ENCODE results near the gene SORBS2. TPM values are rescaled to one million over a fixed set of nuclear protein-coding genes. Genes with fewer than 3 reads are reported as not detected.
"Not testable (repeated sequence)": the region's sequence is repeated elsewhere in the genome, so short reads cannot be mapped to it uniquely, and the experiment has no call there.

The SORBS2 gene
- total RNA-seq, 4 donors from 2014 or later, result 45.3 to 135 (median 76.2) TPM

GRCh38 chr4:185559915-185560281, 252.1 kb downstream of the SORBS2 start:
- H3K9me3 ChIP-seq, result peaks cover 0 to 6% (median under 1%) of the 10 kb centered on the region in 4 donors
- peaks cover 0 to under 1% (median 0%) of the 10 kb centered on the region in 4 donors for H3K4me1 ChIP-seq
- 63 to 77% methylated on average over 4 of the region's 4 CpGs for WGBS, 2 donors
- H3K27ac ChIP-seq, result no peak overlapping the region
- H3K27me3 ChIP-seq, result no peaks in the 10 kb centered on the region
- no peak for DNase-seq (ENCODE audit: low spot score in 2 of 2)
- H3K4me3 ChIP-seq, result no peak overlapping the region
- no peak for TF ChIP-seq POLR2A (IDR thresholded peaks at IDR 0.05)
- TF ChIP-seq EP300 (IDR thresholded peaks at IDR 0.05), result no peak
- TF ChIP-seq, protein P1, sequence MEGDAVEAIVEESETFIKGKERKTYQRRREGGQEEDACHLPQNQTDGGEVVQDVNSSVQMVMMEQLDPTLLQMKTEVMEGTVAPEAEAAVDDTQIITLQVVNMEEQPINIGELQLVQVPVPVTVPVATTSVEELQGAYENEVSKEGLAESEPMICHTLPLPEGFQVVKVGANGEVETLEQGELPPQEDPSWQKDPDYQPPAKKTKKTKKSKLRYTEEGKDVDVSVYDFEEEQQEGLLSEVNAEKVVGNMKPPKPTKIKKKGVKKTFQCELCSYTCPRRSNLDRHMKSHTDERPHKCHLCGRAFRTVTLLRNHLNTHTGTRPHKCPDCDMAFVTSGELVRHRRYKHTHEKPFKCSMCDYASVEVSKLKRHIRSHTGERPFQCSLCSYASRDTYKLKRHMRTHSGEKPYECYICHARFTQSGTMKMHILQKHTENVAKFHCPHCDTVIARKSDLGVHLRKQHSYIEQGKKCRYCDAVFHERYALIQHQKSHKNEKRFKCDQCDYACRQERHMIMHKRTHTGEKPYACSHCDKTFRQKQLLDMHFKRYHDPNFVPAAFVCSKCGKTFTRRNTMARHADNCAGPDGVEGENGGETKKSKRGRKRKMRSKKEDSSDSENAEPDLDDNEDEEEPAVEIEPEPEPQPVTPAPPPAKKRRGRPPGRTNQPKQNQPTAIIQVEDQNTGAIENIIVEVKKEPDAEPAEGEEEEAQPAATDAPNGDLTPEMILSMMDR (IDR thresholded peaks at IDR 0.05), result no peak
- no peaks in the 10 kb centered on the region for H3K36me3 ChIP-seq

GRCh38 chr4:185559251-185559914, 252.6 kb downstream of the SORBS2 start:
- not testable (repeated sequence) for DNase-seq (ENCODE audit: low spot score in 2 of 2); H3K4me1 ChIP-seq; H3K27ac ChIP-seq; H3K4me3 ChIP-seq; H3K27me3 ChIP-seq; H3K9me3 ChIP-seq; H3K36me3 ChIP-seq
- WGBS, 2 donors, result 72 to 80% methylated on average over 8 of the region's 8 CpGs

DNA sequence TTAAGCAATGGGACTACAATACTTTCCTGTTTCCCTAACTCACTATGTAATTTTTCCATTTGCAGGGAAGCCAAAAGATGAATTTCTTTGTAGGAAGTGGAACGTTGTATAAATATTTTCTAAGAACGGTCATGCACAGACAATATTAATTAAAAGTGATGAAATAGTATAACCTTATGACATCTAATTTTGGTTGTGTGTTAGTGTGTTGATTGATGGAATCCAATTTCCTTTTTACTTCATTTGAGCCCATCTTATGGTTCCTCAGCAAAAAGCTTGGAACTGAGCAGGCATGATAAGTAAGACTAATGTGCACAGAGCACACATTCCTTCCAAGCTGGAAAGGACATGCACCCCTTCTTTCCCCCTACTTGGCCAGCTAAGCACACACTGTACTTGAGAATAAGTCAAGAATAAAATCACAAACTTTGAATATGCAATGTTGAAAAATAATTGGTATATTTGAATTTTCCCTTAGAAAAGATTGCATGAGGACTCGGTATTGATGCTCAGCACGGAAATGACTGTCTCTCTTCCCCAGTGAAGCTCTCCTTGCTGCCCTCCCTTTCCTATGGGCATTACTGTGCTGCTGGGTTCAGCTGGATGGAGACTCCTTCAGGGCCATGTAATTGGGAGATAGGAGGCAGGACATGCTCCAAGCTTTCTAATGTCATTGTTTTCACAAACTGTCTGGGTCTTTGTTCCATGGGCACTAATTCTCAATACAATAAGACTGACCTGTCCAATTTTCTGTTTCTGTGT, 257.4 kb downstream of the SORBS2 start:
- no peaks in the 10 kb centered on the region for H3K36me3 ChIP-seq
- H3K27me3 ChIP-seq, result no peaks in the 10 kb centered on the region
- TF ChIP-seq EP300 (IDR thresholded peaks at IDR 0.05) (no peak), POLR2A (IDR thresholded peaks at IDR 0.05) (no peak)
- TF ChIP-seq, protein P1 (IDR thresholded peaks at IDR 0.05), result no peak
- no peak overlapping the region for H3K27ac ChIP-seq
- DNase-seq (ENCODE audit: low spot score in 2 of 2), result no peak
- H3K4me1 ChIP-seq, result peaks cover 0 to 11% (median 0%) of the 10 kb centered on the region in 4 donors
- peaks cover 0 to 3% (median 0%) of the 10 kb centered on the region in 4 donors for H3K9me3 ChIP-seq
- 60 to 66% methylated on average over 4 of the region's 4 CpGs for WGBS, 2 donors
- no peak overlapping the region for H3K4me3 ChIP-seq

DNA sequence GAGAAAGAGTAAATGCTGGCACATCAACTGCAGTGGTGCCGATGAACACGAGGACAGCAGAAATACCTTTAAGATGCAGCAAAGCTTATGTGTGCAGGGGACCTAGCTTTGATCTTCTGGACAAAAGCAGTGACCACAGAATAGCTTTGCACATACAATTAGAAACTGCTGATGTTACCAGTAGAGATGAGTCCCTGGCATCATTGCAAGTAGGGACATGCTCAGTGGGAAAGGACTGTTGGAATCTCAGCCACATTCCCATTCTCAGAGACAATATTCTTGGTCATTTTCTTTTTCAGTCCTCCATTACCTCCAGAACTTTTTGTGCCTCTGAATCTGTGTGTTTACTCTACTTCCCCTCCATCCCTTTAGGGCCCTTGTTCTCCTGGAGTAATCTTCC, 259.7 kb downstream of the SORBS2 start:
- H3K27ac ChIP-seq, result no peak overlapping the region
- H3K27me3 ChIP-seq, result no peaks in the 10 kb centered on the region
- no peak for DNase-seq (ENCODE audit: low spot score in 2 of 2)
- H3K4me3 ChIP-seq, result no peak overlapping the region
- peaks cover 0 to 3% (median 0%) of the 10 kb centered on the region in 4 donors for H3K9me3 ChIP-seq
- H3K4me1 ChIP-seq, result peaks cover 0 to 11% (median 0%) of the 10 kb centered on the region in 4 donors
- H3K36me3 ChIP-seq, result no peaks in the 10 kb centered on the region
- no peak for TF ChIP-seq EP300 (IDR thresholded peaks at IDR 0.05)
- TF ChIP-seq POLR2A (IDR thresholded peaks at IDR 0.05), result no peak
- TF ChIP-seq, protein P1 (IDR thresholded peaks at IDR 0.05), result no peak
- WGBS, 2 donors, result 84 to 89% methylated on average over 2 of the region's 2 CpGs

GRCh38 chr4:185550933-185551332, 261.1 kb downstream of the SORBS2 start:
- Histone ChIP-seq H3K9me3 (no peaks in the 10 kb centered on the region), H3K4me1 (peaks cover 0 to 11% (median 0%) of the 10 kb centered on the region in 4 donors), H3K27me3 (no peaks in the 10 kb centered on the region), H3K27ac (no peak overlapping the region), H3K36me3 (no peaks in the 10 kb centered on the region), H3K4me3 (no peak overlapping the region)
- 96 to 100% methylated on average over 1 of the region's 1 CpG for WGBS, 2 donors
- no peak for DNase-seq (ENCODE audit: low spot score in 2 of 2)
- TF ChIP-seq EP300 (IDR thresholded peaks at IDR 0.05), result no peak
- TF ChIP-seq, protein P1 (IDR thresholded peaks at IDR 0.05), result no peak
- no peak for TF ChIP-seq POLR2A (IDR thresholded peaks at IDR 0.05)

All from tibial nerve (tissue), 4 donors.